Measurements from ENCODE around the gene MTCH1. TPM values are rescaled to one million over a fixed set of nuclear protein-coding genes. Genes with fewer than 3 reads are reported as not detected.
"Not testable (repeated sequence)": the region's sequence is repeated elsewhere in the genome, so short reads cannot be mapped to it uniquely, and the experiment has no call there.

The MTCH1 gene
- total RNA-seq, 2 donors from 2014 or later, result 226 to 235 TPM

GRCh38 chr6:36997811-36998722, 12.1 kb upstream of the MTCH1 start:
- Mint-ChIP-seq H3K27ac (no peak overlapping the region), H3K36me3 (ENCODE audit: low read depth) (no peaks in the 10 kb centered on the region), H3K9me3 (no peaks in the 10 kb centered on the region), H3K4me3 (no peak overlapping the region), H3K27me3 (ENCODE audit: insufficient read depth) (no peaks in the 10 kb centered on the region), H3K4me1 (peaks cover 2% of the 10 kb centered on the region)
- Histone ChIP-seq H3K4me3 (ENCODE audit: low read length) (no peak overlapping the region), H3K27me3 (ENCODE audit: control insufficient read depth, insufficient read depth, low read length, poor library complexity, severe bottlenecking) (no peaks in the 10 kb centered on the region), H3K36me3 (ENCODE audit: control insufficient read depth, insufficient read depth, low read length) (no peaks in the 10 kb centered on the region), H3K9ac (ENCODE audit: extremely low read depth, low read length, poor library complexity, severe bottlenecking) (no peak overlapping the region), H3K27ac (ENCODE audit: low read depth, low read length) (peak overlapping the region; percentile 18), H3K9me3 (ENCODE audit: control insufficient read depth, low read length) (no peaks in the 10 kb centered on the region), H3K4me1 (ENCODE audit: control insufficient read depth, insufficient read depth, low read length) (no peaks in the 10 kb centered on the region)
- 81 to 86% methylated on average over 15 to 18 of the region's 18 CpGs for WGBS, 2 experiments (ENCODE audit: insufficient coverage in 1 of 2, insufficient read length in 1 of 2)
- TF ChIP-seq CTCF (conservative IDR thresholded peaks at IDR 0.05), result no peak
- DNase-seq, result peak; percentile 66

- not testable (repeated sequence) for H3K4me1 ChIP-seq (ENCODE audit: control insufficient read depth, insufficient read depth, low read length); H3K36me3 Mint-ChIP-seq (ENCODE audit: low read depth); H3K27me3 ChIP-seq (ENCODE audit: control insufficient read depth, insufficient read depth, low read length, poor library complexity, severe bottlenecking); H3K9ac ChIP-seq (ENCODE audit: extremely low read depth, low read length, poor library complexity, severe bottlenecking); H3K9me3 Mint-ChIP-seq; H3K27ac Mint-ChIP-seq; DNase-seq; H3K4me1 Mint-ChIP-seq; H3K27me3 Mint-ChIP-seq (ENCODE audit: insufficient read depth); H3K36me3 ChIP-seq (ENCODE audit: control insufficient read depth, insufficient read depth, low read length); H3K4me3 Mint-ChIP-seq; H3K4me3 ChIP-seq (ENCODE audit: low read length); H3K9me3 ChIP-seq (ENCODE audit: control insufficient read depth, low read length); H3K27ac ChIP-seq (ENCODE audit: low read depth, low read length)
- WGBS, 2 experiments (ENCODE audit: insufficient coverage in 1 of 2, insufficient read length in 1 of 2), result 81 to 94% methylated on average over 2 of the region's 2 CpGs
Measured at GRCh38 chr6:36990401-36990800, 4.4 kb upstream of the MTCH1 start.

GRCh38 chr6:36989264-36989663, 3.3 kb upstream of the MTCH1 start:
- Mint-ChIP-seq H3K9me3 (no peaks in the 10 kb centered on the region), H3K27ac (no peak overlapping the region), H3K4me1 (peaks cover 9% of the 10 kb centered on the region), H3K4me3 (no peak overlapping the region), H3K36me3 (ENCODE audit: low read depth) (no peaks in the 10 kb centered on the region), H3K27me3 (ENCODE audit: insufficient read depth) (peaks cover 3% of the 10 kb centered on the region)
- no peak overlapping the region for H3K9ac ChIP-seq (ENCODE audit: extremely low read depth, low read length, poor library complexity, severe bottlenecking)
- no peak for DNase-seq
- WGBS, 2 experiments (ENCODE audit: insufficient coverage in 1 of 2, insufficient read length in 1 of 2), result 87% methylated on average over 4 to 6 of the region's 6 CpGs
- no peaks in the 10 kb centered on the region for H3K36me3 ChIP-seq (ENCODE audit: control insufficient read depth, insufficient read depth, low read length)
- H3K9me3 ChIP-seq (ENCODE audit: control insufficient read depth, low read length), result no peaks in the 10 kb centered on the region
- TF ChIP-seq CTCF (conservative IDR thresholded peaks at IDR 0.05), result no peak
- no peak overlapping the region for H3K4me3 ChIP-seq (ENCODE audit: low read length)
- no peak overlapping the region for H3K27ac ChIP-seq (ENCODE audit: low read depth, low read length)
- no peaks in the 10 kb centered on the region for H3K27me3 ChIP-seq (ENCODE audit: control insufficient read depth, insufficient read depth, low read length, poor library complexity, severe bottlenecking)
- H3K4me1 ChIP-seq (ENCODE audit: control insufficient read depth, insufficient read depth, low read length), result no peaks in the 10 kb centered on the region
